Right lung (tissue), 10 donors: ENCODE results near the gene MCTS1. TPM values are rescaled to one million over a fixed set of nuclear protein-coding genes. Genes with fewer than 3 reads are reported as not detected.
"Not testable (repeated sequence)": the region's sequence is repeated elsewhere in the genome, so short reads cannot be mapped to it uniquely, and the experiment has no call there.

ENCODE experiments used
- DNase-seq, 2 donors: peaks; one replicate each; pipeline ENCODE4 v3.0.0-alpha.2; 2013
- long read RNA-seq, 8 donors: transcript quantifications; one replicate each; lab custom pipeline, GENCODE V29; 2026
- polyA plus RNA-seq, 5 donors: library from polyadenylated mRNA; unstranded; fragments of 120-200 nt; gene quantifications; one replicate each; pipeline versions ENCODE4 v1.2.1 to v1.2.3, GENCODE V29; 2013; ENCODE audit warnings: inconsistent platforms in 1 of 5, low replicate concordance in 1 of 5; ENCODE audit not compliant: insufficient read length in 5 of 5, insufficient read depth in 1 of 5

MCTS1 gene
- 10 to 100 TPM; 50.9 to 63.6 (median 56.6) TPM for polyA plus RNA-seq
- long read RNA-seq, donor 1, transcript MCTS1-202 (6 exons, 1,018 nt) = major isoform, 31 of 86 reads
- long read RNA-seq, donor 1, partial matches to known transcripts = 52 of 86 reads
- long read RNA-seq, donor 1, other reads (novel, unspliced or antisense) = 0 of 86 reads
- long read RNA-seq, donor 2, transcript MCTS1-202 (6 exons, 1,018 nt) = major isoform, 26 of 27 reads
- long read RNA-seq, donor 2, partial matches to known transcripts = 0 of 27 reads
- long read RNA-seq, donor 2, other reads (novel, unspliced or antisense) = 0 of 27 reads
- long read RNA-seq, donor 3, transcript MCTS1-202 (6 exons, 1,018 nt) = major isoform, 23 of 24 reads
- long read RNA-seq, donor 3, partial matches to known transcripts = 0 of 24 reads
- long read RNA-seq, donor 3, other reads (novel, unspliced or antisense) = 0 of 24 reads
- long read RNA-seq, donor 4, transcript MCTS1-202 (6 exons, 1,018 nt) = major isoform, 20 of 23 reads
- long read RNA-seq, donor 4, partial matches to known transcripts = 0 of 23 reads
- long read RNA-seq, donor 4, other reads (novel, unspliced or antisense) = 0 of 23 reads
- long read RNA-seq, donor 5, transcript MCTS1-202 (6 exons, 1,018 nt) = major isoform, 39 of 70 reads
- long read RNA-seq, donor 5, partial matches to known transcripts = 0 of 70 reads
- long read RNA-seq, donor 5, other reads (novel, unspliced or antisense) = 27 of 70 reads
- long read RNA-seq, donor 6, transcript MCTS1-202 (6 exons, 1,018 nt) = major isoform, 39 of 67 reads
- long read RNA-seq, donor 6, partial matches to known transcripts = 24 of 67 reads
- long read RNA-seq, donor 6, other reads (novel, unspliced or antisense) = 0 of 67 reads
- long read RNA-seq, donor 7, transcript MCTS1-202 (6 exons, 1,018 nt) = major isoform, 17 of 39 reads
- long read RNA-seq, donor 7, partial matches to known transcripts = 22 of 39 reads
- long read RNA-seq, donor 7, other reads (novel, unspliced or antisense) = 0 of 39 reads
- long read RNA-seq, donor 8, transcript MCTS1-202 (6 exons, 1,018 nt) = major isoform, 12 of 36 reads
- long read RNA-seq, donor 8, partial matches to known transcripts = 20 of 36 reads
- long read RNA-seq, donor 8, other reads (novel, unspliced or antisense) = 0 of 36 reads

GRCh38 chrX:120603707-120604360, at the start of gene MCTS1:
Gene MCTS1, plus strand, starts transcription at chrX:120604101. Its CDS starts 136 bp downstream, at chrX:120604237.
- DNase-seq = peak; percentile 82 to 86

GRCh38 chrX:120556251-120556650, 47.6 kb upstream of the MCTS1 start:
- DNase-seq = no peak

GRCh38 chrX:120559804-120560203, 44.1 kb upstream of the MCTS1 start:
- no peak for DNase-seq

GRCh38 chrX:120560405-120560841, 43.5 kb upstream of the MCTS1 start:
- no peak for DNase-seq

- DNase-seq = peak; percentile 95
These were observed 42.9 kb upstream of the MCTS1 start, which contains the start of gene CUL4B for GRCh38 chrX:120560842-120561633. Gene CUL4B, minus strand, starts transcription at chrX:120560962. Its CDS starts 324 bp downstream, at chrX:120560638.

GRCh38 chrX:120561634-120562568, 42.0 kb upstream of the MCTS1 start:
- no peak for DNase-seq

- DNase-seq = no peak
These were observed 41.4 kb upstream of the MCTS1 start for GRCh38 chrX:120562569-120562926.

- no peak for DNase-seq
These were observed 39.0 kb upstream of the MCTS1 start for GRCh38 chrX:120564925-120565324.

GRCh38 chrX:120566817-120567216, 37.1 kb upstream of the MCTS1 start:
- no peak for DNase-seq

- no peak for DNase-seq
These were observed 35.9 kb upstream of the MCTS1 start for GRCh38 chrX:120568035-120568434.

- DNase-seq = no peak
These were observed 35.3 kb upstream of the MCTS1 start for GRCh38 chrX:120568609-120569008.

- DNase-seq = no peak
These were observed 33.8 kb upstream of the MCTS1 start for GRCh38 chrX:120570011-120570600.

GRCh38 chrX:120573806-120574205, 30.1 kb upstream of the MCTS1 start:
- not testable (repeated sequence) for DNase-seq

GRCh38 chrX:120575379-120576114, 28.4 kb upstream of the MCTS1 start:
- DNase-seq = no peak

- DNase-seq = no peak
These were observed 18.2 kb upstream of the MCTS1 start for GRCh38 chrX:120585702-120586101.

- peak in 1 of 2 donors; percentile 17 for DNase-seq
These were observed 471 bp downstream of the MCTS1 start for GRCh38 chrX:120604361-120604782.

GRCh38 chrX:120612086-120612485, 8.2 kb downstream of the MCTS1 start:
- no peak for DNase-seq

- no peak for DNase-seq
These were observed 10.9 kb downstream of the MCTS1 start for GRCh38 chrX:120614816-120615215.
